HG03378 (cell line): ENCODE results near the gene ATRN.
"Not testable (repeated sequence)": the region's sequence is repeated elsewhere in the genome, so short reads cannot be mapped to it uniquely, and the experiment has no call there.

Experiments used
- ATAC-seq: cut with Tn5 transposase; IDR thresholded peaks from one replicate; pipeline ENCODE4 v1.9.1; 2021; ENCODE audit warnings: mild to moderate bottlenecking, moderate library complexity; ENCODE audit not compliant: unreplicated experiment

Gene ATRN

GRCh38 chr20:3465301-3465700 is 5.5 kb upstream of the ATRN start:
- ATAC-seq = no peak

GRCh38 chr20:3470208-3470626 is 601 bp upstream of the ATRN start:
- no peak for ATAC-seq

GRCh38 chr20:3471397-3472021 is 691 bp downstream of the ATRN start:
- peak; percentile 19 for ATAC-seq

GRCh38 chr20:3472105-3472504 is 1.3 kb downstream of the ATRN start:
- no peak for ATAC-seq

GRCh38 chr20:3473324-3473723 is 2.5 kb downstream of the ATRN start:
- ATAC-seq = no peak

- no peak for ATAC-seq
Observed at GRCh38 chr20:3473944-3474343, 3.1 kb downstream of the ATRN start.

- ATAC-seq = not testable (repeated sequence)
Observed at GRCh38 chr20:3477003-3477860, 6.4 kb downstream of the ATRN start.

- ATAC-seq = no peak
Observed at GRCh38 chr20:3477861-3478544, 7.2 kb downstream of the ATRN start.

- no peak for ATAC-seq
Observed at GRCh38 chr20:3479025-3479424, 8.2 kb downstream of the ATRN start.

- no peak for ATAC-seq
Observed at GRCh38 chr20:3479759-3480615, 9.2 kb downstream of the ATRN start.

GRCh38 chr20:3483309-3483708 is 12.5 kb downstream of the ATRN start:
- ATAC-seq = no peak

- ATAC-seq = no peak
Observed at GRCh38 chr20:3483784-3484183, 13.0 kb downstream of the ATRN start.

- no peak for ATAC-seq
Observed at GRCh38 chr20:3485913-3486312, 15.1 kb downstream of the ATRN start.

- ATAC-seq = no peak
Observed at GRCh38 chr20:3486850-3487249, 16.0 kb downstream of the ATRN start.

- no peak for ATAC-seq
Observed at GRCh38 chr20:3492669-3493068, 21.9 kb downstream of the ATRN start.

- ATAC-seq = no peak
Observed at GRCh38 chr20:3494218-3494617, 23.4 kb downstream of the ATRN start.

- no peak for ATAC-seq
Observed at GRCh38 chr20:3502878-3503277, 32.1 kb downstream of the ATRN start.

GRCh38 chr20:3505148-3505547 is 34.3 kb downstream of the ATRN start:
- ATAC-seq = no peak

GRCh38 chr20:3509064-3509463 is 38.2 kb downstream of the ATRN start:
- ATAC-seq = no peak

GRCh38 chr20:3510110-3510509 is 39.3 kb downstream of the ATRN start:
- ATAC-seq = no peak

GRCh38 chr20:3512239-3512638 is 41.4 kb downstream of the ATRN start:
- ATAC-seq = not testable (repeated sequence)
